GM10248 (cell line): Measurements from ENCODE around the gene GRM8.

Experiments used
- CTCF ChIA-PET: fragments of 300-600 bp; sonication (Branson Sonifier 250); formaldehyde crosslinking; extraction: SDS; loops from one replicate; lab custom pipeline; 2021; ENCODE audit warnings: antibody characterized with exemption; lab: Yijun Ruan, JAX
- POLR2A ChIA-PET: fragments of 350-650 bp; sonication (Branson Sonifier 250); formaldehyde crosslinking; extraction: SDS; loops from one replicate; lab custom pipeline; 2020; ENCODE audit warnings: antibody characterized with exemption; lab: Yijun Ruan, JAX
- DNase-seq: peaks from one replicate; pipeline ENCODE4 v3.0.0; 2012; ENCODE audit errors: extremely low spot score
- TF ChIP-seq, protein P1 (sequence below): IDR thresholded peaks from 2 replicates; pipeline ENCODE4 v1.5.1; 2012; ENCODE audit warnings: mild to moderate bottlenecking, low read depth; ENCODE audit errors: extremely low read depth, missing control alignments, control extremely low read depth

GRM8 gene

GRCh38 chr7:126755381-126755780, 497.4 kb downstream of the GRM8 start:
- no peak for DNase-seq
- POLR2A ChIA-PET: no interaction called here
- CTCF ChIA-PET: interaction anchor here (0.8 to 1.5 kb wide), 2 partner anchors 11 to 47 kb away, joined by 3 read pairs; no protein-coding TSS in a partner anchor
- TF ChIP-seq, protein P1, sequence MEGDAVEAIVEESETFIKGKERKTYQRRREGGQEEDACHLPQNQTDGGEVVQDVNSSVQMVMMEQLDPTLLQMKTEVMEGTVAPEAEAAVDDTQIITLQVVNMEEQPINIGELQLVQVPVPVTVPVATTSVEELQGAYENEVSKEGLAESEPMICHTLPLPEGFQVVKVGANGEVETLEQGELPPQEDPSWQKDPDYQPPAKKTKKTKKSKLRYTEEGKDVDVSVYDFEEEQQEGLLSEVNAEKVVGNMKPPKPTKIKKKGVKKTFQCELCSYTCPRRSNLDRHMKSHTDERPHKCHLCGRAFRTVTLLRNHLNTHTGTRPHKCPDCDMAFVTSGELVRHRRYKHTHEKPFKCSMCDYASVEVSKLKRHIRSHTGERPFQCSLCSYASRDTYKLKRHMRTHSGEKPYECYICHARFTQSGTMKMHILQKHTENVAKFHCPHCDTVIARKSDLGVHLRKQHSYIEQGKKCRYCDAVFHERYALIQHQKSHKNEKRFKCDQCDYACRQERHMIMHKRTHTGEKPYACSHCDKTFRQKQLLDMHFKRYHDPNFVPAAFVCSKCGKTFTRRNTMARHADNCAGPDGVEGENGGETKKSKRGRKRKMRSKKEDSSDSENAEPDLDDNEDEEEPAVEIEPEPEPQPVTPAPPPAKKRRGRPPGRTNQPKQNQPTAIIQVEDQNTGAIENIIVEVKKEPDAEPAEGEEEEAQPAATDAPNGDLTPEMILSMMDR: no peak

DNA sequence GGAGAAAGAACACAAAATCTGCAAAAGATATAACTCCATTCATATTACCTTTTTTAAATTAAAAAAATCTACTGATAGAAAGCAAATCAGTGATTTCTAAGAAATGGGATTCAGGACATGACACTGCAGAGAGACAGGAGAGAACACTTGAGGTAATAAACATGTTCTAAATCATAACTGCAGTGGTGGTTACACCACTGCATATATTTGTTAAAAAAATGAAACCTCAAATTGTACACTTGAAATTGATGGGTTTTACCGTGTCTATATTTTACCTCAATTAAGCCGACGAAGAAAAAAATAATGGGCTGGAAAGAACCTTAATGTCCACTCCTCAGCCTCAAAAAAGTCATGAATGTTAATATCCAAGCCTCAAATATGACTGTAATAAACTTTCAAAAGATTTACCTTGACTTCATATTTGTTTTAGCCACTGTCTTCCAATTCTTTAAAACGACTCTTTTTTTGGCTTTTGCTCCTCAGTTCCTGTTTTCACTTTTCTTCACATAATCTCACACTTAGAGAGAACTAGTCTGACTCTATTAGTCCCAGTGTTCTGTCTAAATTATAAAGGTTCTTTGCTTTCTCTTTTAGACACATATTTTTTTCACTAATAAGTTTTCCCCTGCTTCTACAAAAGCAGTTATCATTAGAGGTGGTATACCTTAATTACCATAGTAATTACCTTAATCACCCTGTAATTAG, 502.4 kb downstream of the GRM8 start:
- POLR2A ChIA-PET: no interaction called here
- DNase-seq: no peak

GRCh38 chr7:126728967-126729366, 523.8 kb downstream of the GRM8 start:
- CTCF ChIA-PET: interaction anchor here (0.9 to 1.7 kb wide), 2 partner anchors 11 to 25 kb away, joined by 3 to 5 read pairs; no protein-coding TSS in a partner anchor
- POLR2A ChIA-PET: no interaction called here
- TF ChIP-seq, protein P1: no peak
- DNase-seq: no peak

More for the DNA sequence above, 502.4 kb downstream of the GRM8 start:
- CTCF ChIA-PET: interaction anchor here (0.8 to 1.6 kb wide), 4 partner anchors 14 to 35 kb away, joined by 3 to 4 read pairs (median 3); no protein-coding TSS in a partner anchor
- TF ChIP-seq, protein P1: no peak

DNA sequence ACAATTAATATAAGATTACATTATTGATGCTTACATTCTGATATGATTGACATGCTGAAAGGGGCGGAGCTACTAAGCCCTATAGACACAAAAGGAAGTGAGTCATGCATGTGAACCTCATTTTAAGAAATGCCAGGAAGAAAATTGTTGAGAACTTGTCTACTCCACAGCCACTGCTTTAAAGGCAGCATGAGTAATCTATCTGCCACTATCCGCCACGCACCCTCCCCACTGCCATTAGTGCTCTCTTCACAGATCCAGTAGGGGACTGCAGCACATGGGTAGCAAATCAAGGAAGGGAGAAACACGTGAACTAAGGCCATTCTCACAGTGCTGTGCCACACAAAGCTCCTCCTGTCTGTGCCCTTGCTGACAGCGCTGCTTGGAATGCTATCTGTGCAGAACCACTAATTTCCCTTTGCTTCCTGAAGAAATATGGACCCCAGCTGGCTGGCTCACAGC, 524.8 kb downstream of the GRM8 start:
- CTCF ChIA-PET: interaction anchor here (0.7 to 1.7 kb wide), 3 partner anchors 12 to 26 kb away, joined by 3 to 5 read pairs (median 3); no protein-coding TSS in a partner anchor
- no peak for DNase-seq
- POLR2A ChIA-PET: no interaction called here
- TF ChIP-seq, protein P1: no peak

GRCh38 chr7:126723966-126724544, 528.7 kb downstream of the GRM8 start:
- DNase-seq: no peak
- ChIA-PET CTCF (interaction anchor here (2.1 kb wide), 1 partner anchor 11 kb away, joined by 6 read pairs; no protein-coding TSS in a partner anchor), POLR2A (interaction anchor here (0.6 kb wide), 1 partner anchor 624 kb away, joined by 5 read pairs; no protein-coding TSS in a partner anchor)
- TF ChIP-seq, protein P1: no peak

DNA sequence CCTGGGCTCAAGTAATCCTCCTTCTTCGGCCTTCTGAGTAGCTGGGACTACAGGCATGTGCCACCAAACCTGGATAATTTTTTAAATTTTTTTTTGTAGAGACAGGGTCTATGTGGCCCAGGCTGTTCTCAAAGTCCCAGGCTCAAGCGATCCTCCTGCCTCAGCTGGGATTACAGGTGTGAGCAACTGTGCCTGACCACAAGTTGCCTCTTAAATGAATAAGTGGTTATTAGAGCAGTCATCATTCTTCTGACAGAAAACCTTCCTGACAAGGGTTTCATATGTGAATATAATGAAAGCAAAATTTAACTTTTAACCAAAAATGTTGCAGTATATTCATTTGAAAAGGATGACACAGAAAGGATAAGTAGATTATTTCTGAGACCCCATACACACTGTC, 532.5 kb downstream of the GRM8 start:
- TF ChIP-seq, protein P1: no peak
- ChIA-PET CTCF (interaction anchor here (3.1 kb wide), 1 partner anchor 15 kb away, joined by 9 read pairs; no protein-coding TSS in a partner anchor), POLR2A (interaction anchor here (1.2 kb wide), 1 partner anchor 18 kb away, joined by 4 read pairs; no protein-coding TSS in a partner anchor)
- DNase-seq: no peak
